H1 (cell line): ENCODE measurements around the gene HPS5. TPM values are rescaled to one million over a fixed set of nuclear protein-coding genes. Genes with fewer than 3 reads are reported as not detected.

ENCODE experiments used
- CTCF ChIA-PET: fragments of 300-600 bp; sonication (Branson Sonifier 250); formaldehyde crosslinking; loops from one replicate; lab custom pipeline; 2021; ENCODE audit not compliant: partially characterized antibody; lab: Charles Lee
- POLR2A ChIA-PET: fragments of 300-600 bp; sonication (Branson Sonifier 250); formaldehyde crosslinking; loops from one replicate; lab custom pipeline; 2021; ENCODE audit warnings: inconsistent platforms; ENCODE audit not compliant: partially characterized antibody; lab: Charles Lee
- DNase-seq, 2 experiments: peaks; one replicate each; pipeline versions ENCODE4 v3.0.0 to v3.0.0-alpha.2; 2010 to 2022; ENCODE audit warnings: low spot score in 2 of 2, low read depth in 1 of 2, mixed read lengths in 1 of 2
- FAIRE-seq: peaks from 2 replicates; lab custom pipeline; 2011; peaks lifted over from hg19 to GRCh38; lab: Jason Lieb, UNC
- H2AFZ ChIP-seq: 2 replicates; pipeline ENCODE4 v1.8.1; 2012; ENCODE audit warnings: low read length, inconsistent platforms
- H2AK5ac ChIP-seq: 2 replicates; pipeline ENCODE4 v1.6.1; 2013; ENCODE audit warnings: low read depth, low read length
- H2BK120ac ChIP-seq: replicated peaks from 2 replicates; pipeline ENCODE3; 2013; ENCODE audit warnings: low read depth, low read length, inconsistent platforms
- H2BK12ac ChIP-seq: 2 replicates; pipeline ENCODE4 v1.6.1; 2013; ENCODE audit warnings: low read depth, low read length
- H2BK15ac ChIP-seq: 2 replicates; pipeline ENCODE4 v1.6.1; 2013; ENCODE audit warnings: low read length
- H2BK20ac ChIP-seq: 2 replicates; pipeline ENCODE4 v1.6.1; 2013; ENCODE audit warnings: low read length
- H2BK5ac ChIP-seq: 2 replicates; pipeline ENCODE4 v1.6.1; 2013; ENCODE audit warnings: low read depth, low read length
- H3K14ac ChIP-seq: 2 replicates; pipeline ENCODE4 v1.6.1; 2013; ENCODE audit warnings: inconsistent platforms; ENCODE audit not compliant: insufficient read length
- H3K18ac ChIP-seq: 2 replicates; pipeline ENCODE4 v1.6.1; 2013; ENCODE audit warnings: low read length; ENCODE audit errors: extremely low read depth
- H3K23ac ChIP-seq: 2 replicates; pipeline ENCODE4 v1.6.1; 2013; ENCODE audit warnings: inconsistent platforms; ENCODE audit not compliant: insufficient read length
- H3K23me2 ChIP-seq: 2 replicates; pipeline ENCODE4 v1.6.1; 2013; ENCODE audit warnings: low read depth, low read length
- H3K27ac ChIP-seq: 2 replicates; pipeline ENCODE4 v1.6.1; 2011; ENCODE audit warnings: low read depth, low read length, inconsistent platforms
- H3K27me3 ChIP-seq, 4 experiments: replicated peaks in 1 of 4; 1 replicate in 1 of 4; 2 replicates in 3 of 4; pipeline versions ENCODE4 v1.6.1 to v1.8.1; 2011 to 2013; ENCODE audit warnings: low read length in 3 of 4, mild to moderate bottlenecking in 3 of 4, inconsistent platforms in 2 of 4, mixed read lengths in 2 of 4, moderate library complexity in 1 of 4; ENCODE audit not compliant: control insufficient read depth in 3 of 4, insufficient read depth in 3 of 4; ENCODE audit errors: extremely low read depth in 1 of 4
- H3K36me3 ChIP-seq, 4 experiments: 2 replicates each; pipeline versions ENCODE4 v1.6.1 to v1.8.1; 2011 to 2013; ENCODE audit warnings: mild to moderate bottlenecking in 4 of 4, low read length in 3 of 4, moderate library complexity in 2 of 4, control low read depth in 1 of 4, inconsistent platforms in 1 of 4; ENCODE audit not compliant: insufficient read depth in 4 of 4, control insufficient read depth in 2 of 4
- H3K4ac ChIP-seq: replicated peaks from 2 replicates; pipeline ENCODE3; 2013; ENCODE audit warnings: low read length, low read depth, mixed read lengths, inconsistent platforms; ENCODE audit not compliant: insufficient read length
- H3K4me1 ChIP-seq, 4 experiments: replicated peaks in 1 of 4; 1 replicate in 1 of 4; 2 replicates in 3 of 4; pipeline versions ENCODE4 v1.6.1 to v1.8.1; 2011 to 2013; ENCODE audit warnings: low read length in 3 of 4, inconsistent platforms in 2 of 4, mixed read lengths in 1 of 4; ENCODE audit not compliant: insufficient read depth in 4 of 4, control insufficient read depth in 3 of 4
- H3K4me2 ChIP-seq, 2 experiments: 2 replicates each; pipeline versions ENCODE4 v1.6.1 to v1.8.1; 2011 to 2013; ENCODE audit warnings: low read depth in 2 of 2, low read length in 2 of 2, control low read depth in 1 of 2, inconsistent platforms in 1 of 2, mild to moderate bottlenecking in 1 of 2; ENCODE audit not compliant: insufficient read depth in 1 of 2
- H3K4me3 ChIP-seq, 4 experiments: fragments of 200-600, 300-600 bp in 1 of 4; sonication (generic), shearing (Covaris generic), sonication (Bioruptor Twin) in 1 of 4; 2 replicates each; pipeline versions ENCODE4 v1.5.1 to v1.8.1; 2011 to 2016; ENCODE audit warnings: low read length in 4 of 4, low read depth in 3 of 4, control low read depth in 2 of 4, inconsistent platforms in 2 of 4, mild to moderate bottlenecking in 2 of 4, mixed read lengths in 1 of 4, moderate library complexity in 1 of 4; ENCODE audit not compliant: insufficient read depth in 2 of 4; ENCODE audit errors: extremely low read depth in 1 of 4
- H3K56ac ChIP-seq: replicated peaks from 2 replicates; pipeline ENCODE3; 2013; ENCODE audit warnings: low read depth, mild to moderate bottlenecking, mixed read lengths, low read length, inconsistent platforms; ENCODE audit not compliant: insufficient read length
- H3K79me1 ChIP-seq: 2 replicates; pipeline ENCODE4 v1.6.1; 2013; ENCODE audit warnings: low read depth, low read length, control low read depth
- H3K79me2 ChIP-seq, 2 experiments: 2 replicates each; pipeline versions ENCODE4 v1.6.1 to v1.8.1; 2012 to 2013; ENCODE audit warnings: low read length in 2 of 2, mild to moderate bottlenecking in 2 of 2, inconsistent platforms in 1 of 2; ENCODE audit not compliant: insufficient read depth in 2 of 2, control insufficient read depth in 1 of 2
- H3K9ac ChIP-seq, 4 experiments: replicated peaks in 1 of 4; 1 replicate in 1 of 4; 2 replicates in 3 of 4; pipeline versions ENCODE4 v1.6.1 to v1.8.1; 2011 to 2013; ENCODE audit warnings: low read depth in 3 of 4, low read length in 3 of 4, control low read depth in 2 of 4, mild to moderate bottlenecking in 2 of 4, moderate library complexity in 2 of 4, inconsistent platforms in 1 of 4; ENCODE audit errors: extremely low read depth in 1 of 4
- H3K9me3 ChIP-seq, 2 experiments: 2 replicates each; pipeline versions ENCODE4 v1.6.1 to v1.8.1; 2012 to 2013; ENCODE audit warnings: mild to moderate bottlenecking in 2 of 2, moderate library complexity in 2 of 2, control low read depth in 1 of 2, inconsistent platforms in 1 of 2, low read depth in 1 of 2, low read length in 1 of 2, mixed read lengths in 1 of 2; ENCODE audit not compliant: insufficient read depth in 2 of 2
- H4K20me1 ChIP-seq, 2 experiments: replicated peaks in 1 of 2; 2 replicates each; pipeline versions ENCODE3 to v1.8.1; 2011 to 2013; ENCODE audit warnings: inconsistent platforms in 2 of 2, low read length in 2 of 2, mild to moderate bottlenecking in 1 of 2; ENCODE audit not compliant: insufficient read depth in 2 of 2, control insufficient read depth in 1 of 2
- H4K5ac ChIP-seq: 2 replicates; pipeline ENCODE4 v1.6.1; 2013; ENCODE audit warnings: low read length, low read depth, mixed read lengths, inconsistent platforms; ENCODE audit not compliant: insufficient read length
- H4K8ac ChIP-seq: 2 replicates; pipeline ENCODE4 v1.8.0; 2013; ENCODE audit warnings: mild to moderate bottlenecking, moderate library complexity, low read length, inconsistent platforms; ENCODE audit not compliant: insufficient read depth; ENCODE audit errors: extremely low read depth
- H4K91ac ChIP-seq: replicated peaks from 2 replicates; pipeline ENCODE3; 2013; ENCODE audit warnings: low read length, mixed read lengths, inconsistent platforms; ENCODE audit not compliant: insufficient read length
- WGBS, 2 experiments: shearing (Covaris generic) in 1 of 2; methylation state at CpG; one replicate each; pipeline versions ENCODE4 v1.1.6 to v1.1.7; 2013 to 2015; ENCODE audit warnings: low lambda C conversion rate in 2 of 2, mixed read lengths in 2 of 2, inconsistent platforms in 1 of 2, low coverage in 1 of 2, missing lambda C conversion rate in 1 of 2; ENCODE audit not compliant: insufficient replicate concordance in 2 of 2, insufficient coverage in 1 of 2, insufficient read length in 1 of 2; ENCODE audit errors: extremely low coverage in 1 of 2, missing lambda C conversion rate in 1 of 2; 5-methylcytosine and 5-hydroxymethylcytosine counted together
- polyA plus RNA-seq, 7 experiments: library from polyadenylated mRNA; depleted of rRNA in 3 of 7; stranded (reverse) in 5 of 7; unstranded in 2 of 7; fragments of >200 nt in 5 of 7; fragments of 200-250 nt in 2 of 7; gene quantifications; 1 replicate in 5 of 7; 2 replicates in 1 of 7; 4 replicates in 1 of 7; pipeline versions ENCODE4 v1.2.1 to v1.2.3, GENCODE V29; 2011 to 2013; ENCODE audit warnings: missing spikeins in 2 of 7, mixed read lengths in 2 of 7
- total RNA-seq: library from RNA; stranded (reverse); fragmentation: NEBNext Ultra II Directional; extraction: Animal tissue kit (Norgen Biotek cat#: 25700); gene quantifications from 2 replicates; pipeline ENCODE4 v1.2.1, GENCODE V29; 2021
- TF ChIP-seq, protein P1 (sequence below): IDR thresholded peaks from 2 replicates; pipeline ENCODE4 v1.6.1; 2011; ENCODE audit warnings: low read depth, mild to moderate bottlenecking, low read length; ENCODE audit not compliant: insufficient read depth

The HPS5 gene
- total and polyA plus RNA-seq, 2 of the 8 experiments (the other 6 are each of a cell fraction or from before 2014, with no cell fraction given): 5.0 to 18.5 TPM

DNA sequence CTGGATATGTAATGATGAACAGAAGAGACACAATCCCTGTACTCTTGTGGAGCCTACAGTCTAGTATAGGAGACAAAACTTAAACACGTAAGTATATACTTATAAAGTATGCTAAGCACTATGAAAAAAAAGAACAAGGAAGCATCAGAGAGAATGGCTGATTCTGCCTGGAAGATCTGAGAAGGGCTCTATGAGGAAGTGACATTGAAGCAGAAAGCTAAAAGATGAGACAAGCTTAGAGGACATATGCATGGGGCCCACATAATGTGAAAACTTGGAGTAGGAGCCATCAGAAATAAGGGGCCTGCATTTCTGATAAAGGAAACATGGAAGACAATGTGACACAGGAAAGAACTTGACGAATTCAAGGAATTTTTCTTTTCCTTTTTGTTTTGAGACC lies 39.3 kb downstream of the HPS5 start:
- H2BK20ac ChIP-seq: no peak overlapping the region
- no peak overlapping the region for H2BK5ac ChIP-seq
- H3K4me3 ChIP-seq: no peak overlapping the region
- H2AFZ ChIP-seq: no peak overlapping the region
- H3K23me2 ChIP-seq: no peaks in the 10 kb centered on the region
- no peak overlapping the region for H3K18ac ChIP-seq
- FAIRE-seq: no peak
- ChIA-PET CTCF (interaction anchor here (0.6 to 1.2 kb wide), 3 partner anchors 9 to 167 kb away, joined by 3 read pairs; no protein-coding TSS in a partner anchor), POLR2A (no interaction called here)
- H2AK5ac ChIP-seq: no peak overlapping the region
- no peak overlapping the region for H4K91ac ChIP-seq
- no peak overlapping the region for H3K9ac ChIP-seq
- no peak overlapping the region for H4K5ac ChIP-seq
- H2BK12ac ChIP-seq: no peak overlapping the region
- H3K79me1 ChIP-seq: no peaks in the 10 kb centered on the region
- no peak for DNase-seq
- H3K27ac ChIP-seq: no peak overlapping the region
- H2BK120ac ChIP-seq: no peak overlapping the region
- H4K8ac ChIP-seq: no peak overlapping the region
- H3K4me1 ChIP-seq: no peaks in the 10 kb centered on the region
- no peak overlapping the region for H3K23ac ChIP-seq
- TF ChIP-seq, protein P1, sequence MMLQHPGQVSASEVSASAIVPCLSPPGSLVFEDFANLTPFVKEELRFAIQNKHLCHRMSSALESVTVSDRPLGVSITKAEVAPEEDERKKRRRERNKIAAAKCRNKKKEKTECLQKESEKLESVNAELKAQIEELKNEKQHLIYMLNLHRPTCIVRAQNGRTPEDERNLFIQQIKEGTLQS: no peak
- no peak overlapping the region for H3K56ac ChIP-seq
- H3K14ac ChIP-seq: no peak overlapping the region
- no peaks in the 10 kb centered on the region for H3K79me2 ChIP-seq
- no peak overlapping the region for H2BK15ac ChIP-seq
- H3K4ac ChIP-seq: no peak overlapping the region
- peaks cover 8 to 76% (median 45%) of the 10 kb centered on the region in 4 experiments for H3K36me3 ChIP-seq
- WGBS, 2 experiments: 89% methylated on average over 2 of the region's 2 CpGs; no CpG with 5 or more reads in 1 of the 2 experiments
- no peaks in the 10 kb centered on the region for H3K9me3 ChIP-seq
- no peaks in the 10 kb centered on the region for H3K27me3 ChIP-seq
- H3K4me2 ChIP-seq: no peak overlapping the region
- no peaks in the 10 kb centered on the region for H4K20me1 ChIP-seq
